Mesendoderm (in vitro differentiated cells): ENCODE measurements around the gene CLN6.
"Not testable (repeated sequence)": the region's sequence is repeated elsewhere in the genome, so short reads cannot be mapped to it uniquely, and the experiment has no call there.

ENCODE experiments used
- DNase-seq: peaks from one replicate; pipeline ENCODE4 v3.0.0; 2013
- H2AK5ac ChIP-seq: 2 replicates; pipeline ENCODE4 v1.6.1; 2013; ENCODE audit warnings: low read length, inconsistent platforms
- H2BK120ac ChIP-seq: 2 replicates; pipeline ENCODE4 v1.6.1; 2013; ENCODE audit warnings: low read depth, mild to moderate bottlenecking, low read length, moderate library complexity, mixed read lengths
- H2BK15ac ChIP-seq: replicated peaks from 2 replicates; pipeline ENCODE4 v1.6.1; 2013; ENCODE audit warnings: low read depth, mild to moderate bottlenecking, moderate library complexity
- H2BK5ac ChIP-seq: 2 replicates; pipeline ENCODE4 v1.6.1; 2013; ENCODE audit warnings: low read length, inconsistent platforms
- H3K18ac ChIP-seq: 2 replicates; pipeline ENCODE4 v1.6.1; 2013; ENCODE audit warnings: mild to moderate bottlenecking, low read length, mixed read lengths
- H3K23ac ChIP-seq: one replicate; pipeline ENCODE4 v1.6.1; 2013; ENCODE audit warnings: low read length
- H3K27ac ChIP-seq: 2 replicates; pipeline ENCODE4 v1.5.1; 2013; ENCODE audit warnings: low read depth, mild to moderate bottlenecking, inconsistent platforms, low read length, moderate library complexity
- H3K27me3 ChIP-seq: 2 replicates; pipeline ENCODE4 v1.6.1; 2013; ENCODE audit warnings: low read length, control low read depth, mild to moderate bottlenecking, inconsistent platforms; ENCODE audit not compliant: insufficient read depth, poor library complexity
- H3K36me3 ChIP-seq: 2 replicates; pipeline ENCODE4 v1.6.1; 2013; ENCODE audit warnings: low read length, inconsistent platforms; ENCODE audit not compliant: control insufficient read depth, insufficient read depth
- H3K4ac ChIP-seq: one replicate; pipeline ENCODE4 v1.6.1; 2013; ENCODE audit warnings: low read depth, mild to moderate bottlenecking, low read length, moderate library complexity
- H3K4me1 ChIP-seq: 2 replicates; pipeline ENCODE4 v1.6.1; 2013; ENCODE audit warnings: low read depth, low read length, inconsistent platforms; ENCODE audit not compliant: control insufficient read depth
- H3K4me2 ChIP-seq: 2 replicates; pipeline ENCODE4 v1.6.1; 2013; ENCODE audit warnings: low read length
- H3K4me3 ChIP-seq: 2 replicates; pipeline ENCODE4 v1.5.1; 2013; ENCODE audit warnings: mild to moderate bottlenecking, low read length
- H3K56ac ChIP-seq: one replicate; pipeline ENCODE4 v1.6.1; 2013; ENCODE audit warnings: low read length
- H3K79me1 ChIP-seq: 2 replicates; pipeline ENCODE4 v1.6.1; 2013; ENCODE audit warnings: low read length, inconsistent platforms
- H3K79me2 ChIP-seq: 2 replicates; pipeline ENCODE4 v1.6.1; 2013; ENCODE audit warnings: mild to moderate bottlenecking, low read length; ENCODE audit not compliant: control insufficient read depth, insufficient read depth
- H3K9ac ChIP-seq: 2 replicates; pipeline ENCODE4 v1.6.1; 2013; ENCODE audit warnings: low read length, inconsistent platforms
- H4K5ac ChIP-seq: one replicate; pipeline ENCODE4 v1.6.1; 2013; ENCODE audit warnings: low read length
- H4K8ac ChIP-seq: one replicate; pipeline ENCODE4 v1.6.1; 2013; ENCODE audit warnings: low read depth, mild to moderate bottlenecking, control low read depth, low read length, moderate library complexity
- WGBS: extraction: QIAGEN DNeasy Blood & Tissue Kit; methylation state at CpG from one replicate; pipeline ENCODE4 v1.1.7; 2013; ENCODE audit warnings: low lambda C conversion rate, missing lambda C conversion rate; ENCODE audit not compliant: insufficient coverage; ENCODE audit errors: extremely low coverage; 5-methylcytosine and 5-hydroxymethylcytosine counted together

Gene CLN6

DNA sequence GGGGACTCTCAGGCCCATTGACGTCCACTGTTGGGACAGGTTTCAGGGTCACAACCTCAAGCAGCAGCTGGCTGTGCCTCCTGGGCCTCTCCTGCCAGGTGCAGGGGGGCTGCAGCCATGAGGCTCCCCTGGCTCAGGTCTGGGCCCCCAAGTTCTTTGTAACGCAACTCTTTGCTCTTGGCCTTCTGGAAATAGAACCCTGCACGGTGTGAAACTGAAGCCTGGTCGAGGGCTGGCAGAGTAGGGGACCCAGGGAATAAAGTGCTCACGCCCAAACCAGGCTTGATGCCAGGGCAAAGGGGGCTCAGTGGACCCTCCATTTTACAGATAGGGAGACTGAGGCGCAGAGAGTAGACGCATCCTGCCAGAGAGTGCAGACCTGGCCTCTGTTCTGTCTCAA lies 25.2 kb downstream of the CLN6 start:
- H3K27me3 ChIP-seq, result no peaks in the 10 kb centered on the region
- no peak overlapping the region for H3K4me2 ChIP-seq
- no peak overlapping the region for H2AK5ac ChIP-seq
- H3K4ac ChIP-seq, result no peak overlapping the region
- H3K56ac ChIP-seq, result no peak overlapping the region
- H3K4me3 ChIP-seq, result no peak overlapping the region
- DNase-seq, result no peak
- H2BK120ac ChIP-seq, result no peak overlapping the region
- no peak overlapping the region for H3K18ac ChIP-seq
- H3K79me2 ChIP-seq, result no peaks in the 10 kb centered on the region
- no peak overlapping the region for H2BK15ac ChIP-seq
- H3K4me1 ChIP-seq, result peaks cover 12% of the 10 kb centered on the region
- H3K9ac ChIP-seq, result no peak overlapping the region
- no peak overlapping the region for H2BK5ac ChIP-seq
- no peak overlapping the region for H4K8ac ChIP-seq
- no peak overlapping the region for H3K23ac ChIP-seq
- WGBS, result no CpG with 5 or more reads among the region's 7 CpGs
- H3K79me1 ChIP-seq, result peaks cover 10% of the 10 kb centered on the region
- H4K5ac ChIP-seq, result no peak overlapping the region
- H3K27ac ChIP-seq, result no peak overlapping the region
- H3K36me3 ChIP-seq, result no peaks in the 10 kb centered on the region

DNA sequence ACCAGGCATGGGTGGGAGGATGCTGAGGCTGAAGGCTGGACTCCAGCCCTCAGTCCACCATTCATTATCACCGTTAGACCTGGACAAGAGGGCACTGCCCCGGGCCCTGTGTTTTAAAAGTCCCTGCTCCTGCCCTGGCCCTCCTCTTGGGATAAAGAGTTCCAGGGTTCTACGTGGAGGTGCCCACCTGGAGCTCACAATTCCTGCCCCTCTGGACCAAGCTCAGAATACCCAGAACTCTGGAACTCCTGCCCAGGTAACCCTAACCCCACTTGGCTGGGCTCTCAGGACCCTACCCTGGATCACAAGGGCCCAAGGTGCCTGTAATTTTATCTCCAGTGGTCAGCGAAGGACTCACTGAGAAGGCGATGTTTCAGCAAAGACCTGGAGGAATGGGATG lies 25.6 kb downstream of the CLN6 start:
- Histone ChIP-seq H3K27ac (no peak overlapping the region), H2BK120ac (no peak overlapping the region), H3K56ac (no peak overlapping the region), H3K79me1 (peaks cover 8% of the 10 kb centered on the region), H3K23ac (no peak overlapping the region), H2BK5ac (no peak overlapping the region), H2BK15ac (no peak overlapping the region), H3K18ac (no peak overlapping the region), H3K9ac (no peak overlapping the region), H3K36me3 (no peaks in the 10 kb centered on the region), H2AK5ac (no peak overlapping the region), H3K4me3 (no peak overlapping the region), H3K4me1 (peaks cover 12% of the 10 kb centered on the region), H4K8ac (no peak overlapping the region), H3K4ac (no peak overlapping the region), H4K5ac (no peak overlapping the region), H3K27me3 (no peaks in the 10 kb centered on the region), H3K4me2 (no peak overlapping the region), H3K79me2 (no peaks in the 10 kb centered on the region)
- no CpG with 5 or more reads among the region's 5 CpGs for WGBS
- DNase-seq, result no peak

DNA sequence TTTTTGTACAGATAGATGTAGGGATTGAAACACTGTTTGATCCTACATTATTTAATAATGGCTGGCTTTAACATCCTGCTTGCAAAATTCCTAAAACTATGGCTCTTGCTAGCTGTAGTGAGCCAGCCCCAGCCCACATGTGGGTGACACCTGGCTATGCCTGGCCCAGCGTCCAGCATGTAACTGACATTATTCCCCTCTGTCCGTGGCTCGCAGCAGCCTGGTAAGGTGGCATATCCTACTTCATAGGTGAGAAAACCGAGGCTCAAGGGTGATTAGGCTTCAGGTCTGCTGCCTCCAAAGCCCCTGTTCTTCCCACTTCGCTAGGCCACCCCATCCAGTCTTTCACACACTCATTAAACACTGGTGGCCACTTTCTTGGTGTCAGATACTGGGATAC lies 26.0 kb downstream of the CLN6 start:
- Histone ChIP-seq H3K56ac (no peak overlapping the region), H3K27me3 (no peaks in the 10 kb centered on the region), H3K23ac (no peak overlapping the region), H3K79me2 (no peaks in the 10 kb centered on the region), H4K5ac (no peak overlapping the region), H3K9ac (no peak overlapping the region), H3K4ac (no peak overlapping the region), H3K18ac (no peak overlapping the region), H2BK5ac (no peak overlapping the region), H3K36me3 (no peaks in the 10 kb centered on the region), H4K8ac (no peak overlapping the region), H2BK120ac (no peak overlapping the region), H2BK15ac (no peak overlapping the region), H3K4me1 (peaks cover 12% of the 10 kb centered on the region), H3K4me2 (no peak overlapping the region), H3K4me3 (no peak overlapping the region), H3K27ac (no peak overlapping the region), H3K79me1 (peaks cover 8% of the 10 kb centered on the region), H2AK5ac (no peak overlapping the region)
- no peak for DNase-seq
- WGBS, result no CpG with 5 or more reads among the region's 5 CpGs

DNA sequence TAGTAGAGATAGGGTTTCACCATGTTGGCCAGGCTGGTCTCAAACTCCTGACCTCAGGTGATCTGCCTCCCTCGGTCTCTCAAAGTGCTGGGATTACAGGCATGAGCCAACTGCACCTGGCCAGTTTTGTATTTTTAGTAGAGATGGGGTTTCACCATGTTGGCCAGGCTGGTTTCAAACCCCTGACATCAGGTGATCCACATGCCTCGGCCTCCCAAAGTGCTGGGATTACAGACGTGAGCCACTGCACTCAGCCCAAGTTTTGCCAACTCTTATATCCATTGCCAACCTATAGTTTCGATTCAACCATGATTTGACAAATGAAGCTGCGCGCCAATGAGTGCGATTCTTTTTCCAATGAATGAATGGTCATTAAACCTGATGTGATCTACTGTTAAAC lies 26.5 kb downstream of the CLN6 start:
- not testable (repeated sequence) for H3K36me3 ChIP-seq, H2BK5ac ChIP-seq, H3K79me2 ChIP-seq, H3K4me3 ChIP-seq, H3K79me1 ChIP-seq, H3K27me3 ChIP-seq, H2BK15ac ChIP-seq, H2AK5ac ChIP-seq, H2BK120ac ChIP-seq, H3K23ac ChIP-seq, H3K4ac ChIP-seq, H3K4me2 ChIP-seq, H3K56ac ChIP-seq, H3K9ac ChIP-seq, H3K18ac ChIP-seq, H4K5ac ChIP-seq, H4K8ac ChIP-seq, H3K27ac ChIP-seq, DNase-seq
- WGBS, result no CpG with 5 or more reads among the region's 7 CpGs
- peaks cover 12% of the 10 kb centered on the region for H3K4me1 ChIP-seq

DNA sequence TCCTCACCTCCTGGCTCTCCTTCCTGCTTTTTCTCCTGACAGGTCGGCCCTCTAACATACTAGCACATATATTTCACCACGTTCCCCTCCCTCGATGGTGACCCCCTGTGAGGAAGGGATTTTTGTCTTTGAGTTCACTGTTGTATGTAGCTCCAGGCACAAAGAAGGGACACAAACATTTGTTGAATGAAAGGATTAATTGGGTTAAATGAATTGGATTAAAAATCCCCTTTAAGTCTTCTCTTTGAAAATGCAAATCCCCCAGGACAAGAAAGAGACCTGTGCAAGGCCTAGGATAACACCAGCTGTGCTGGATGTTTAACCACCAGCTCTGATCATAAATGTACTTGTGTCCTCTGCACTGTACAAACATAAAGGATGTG lies 27.7 kb downstream of the CLN6 start:
- Histone ChIP-seq H3K4ac (no peak overlapping the region), H3K4me1 (peaks cover 12% of the 10 kb centered on the region), H3K27me3 (no peaks in the 10 kb centered on the region), H3K79me2 (no peaks in the 10 kb centered on the region), H2BK5ac (no peak overlapping the region), H3K4me2 (no peak overlapping the region), H2AK5ac (no peak overlapping the region), H3K4me3 (no peak overlapping the region), H2BK15ac (no peak overlapping the region), H3K36me3 (no peaks in the 10 kb centered on the region), H2BK120ac (no peak overlapping the region), H3K23ac (no peak overlapping the region), H3K9ac (no peak overlapping the region), H4K8ac (no peak overlapping the region), H3K27ac (no peak overlapping the region), H4K5ac (no peak overlapping the region), H3K56ac (no peak overlapping the region), H3K18ac (no peak overlapping the region), H3K79me1 (peaks cover 7% of the 10 kb centered on the region)
- no peak for DNase-seq
- WGBS, result no CpG with 5 or more reads among the region's 3 CpGs

DNA sequence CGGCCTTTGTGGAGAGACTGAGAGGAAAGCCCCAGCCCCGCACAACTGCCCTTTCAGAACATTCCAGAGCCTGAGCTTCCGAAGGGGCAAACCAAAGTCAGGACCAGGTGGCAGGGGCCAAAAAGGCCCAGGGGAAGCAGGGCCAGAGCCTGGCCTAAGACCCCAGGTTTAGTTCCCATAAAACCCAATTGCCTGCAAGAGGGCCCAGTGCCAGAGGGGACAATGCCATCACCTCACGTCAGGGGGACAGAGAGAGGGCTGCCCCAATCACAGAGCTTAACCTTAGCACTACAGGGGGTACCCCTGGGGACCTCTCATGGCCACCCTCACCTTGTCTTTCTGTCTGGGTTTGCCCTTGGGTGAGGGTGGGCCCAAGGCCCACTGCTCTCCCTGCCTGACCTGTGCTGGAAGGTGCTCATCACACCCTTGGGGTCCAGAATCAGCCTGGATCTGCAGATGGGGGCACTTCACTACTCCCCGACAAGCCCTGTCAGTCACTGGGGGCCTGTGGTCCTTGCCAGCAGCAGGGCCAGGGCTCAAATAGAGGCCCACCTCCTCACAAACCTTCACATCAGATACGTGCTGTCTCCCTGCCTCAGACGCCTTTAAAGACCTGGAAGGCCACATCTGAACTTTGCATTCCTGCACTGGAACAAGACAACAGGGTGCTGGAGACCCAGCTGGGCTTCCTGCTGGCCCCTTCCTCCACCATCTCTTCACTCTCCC lies 28.2 kb downstream of the CLN6 start:
- no peak overlapping the region for H3K4me3 ChIP-seq
- H3K79me1 ChIP-seq, result peaks cover 7% of the 10 kb centered on the region
- no peak overlapping the region for H3K4ac ChIP-seq
- WGBS, result no CpG with 5 or more reads among the region's 7 CpGs
- H3K9ac ChIP-seq, result no peak overlapping the region
- no peak for DNase-seq
- H2BK15ac ChIP-seq, result no peak overlapping the region
- H3K36me3 ChIP-seq, result no peaks in the 10 kb centered on the region
- H3K79me2 ChIP-seq, result no peaks in the 10 kb centered on the region
- H2BK120ac ChIP-seq, result no peak overlapping the region
- H3K23ac ChIP-seq, result no peak overlapping the region
- H2AK5ac ChIP-seq, result no peak overlapping the region
- no peaks in the 10 kb centered on the region for H3K27me3 ChIP-seq
- no peak overlapping the region for H3K18ac ChIP-seq
- H3K4me2 ChIP-seq, result no peak overlapping the region
- no peak overlapping the region for H3K56ac ChIP-seq
- no peak overlapping the region for H3K27ac ChIP-seq
- H4K5ac ChIP-seq, result no peak overlapping the region
- no peak overlapping the region for H4K8ac ChIP-seq
- peaks cover 8% of the 10 kb centered on the region for H3K4me1 ChIP-seq
- H2BK5ac ChIP-seq, result no peak overlapping the region
